GM18511 (cell line): Measurements from ENCODE around the gene TCF7L1.
"Not testable (repeated sequence)": the region's sequence is repeated elsewhere in the genome, so short reads cannot be mapped to it uniquely, and the experiment has no call there.

Experiments
- ATAC-seq: cut with Tn5 transposase; IDR thresholded peaks from one replicate; pipeline ENCODE4 v1.9.1; 2021; ENCODE audit warnings: mild to moderate bottlenecking, moderate library complexity; ENCODE audit not compliant: unreplicated experiment

The TCF7L1 gene

DNA sequence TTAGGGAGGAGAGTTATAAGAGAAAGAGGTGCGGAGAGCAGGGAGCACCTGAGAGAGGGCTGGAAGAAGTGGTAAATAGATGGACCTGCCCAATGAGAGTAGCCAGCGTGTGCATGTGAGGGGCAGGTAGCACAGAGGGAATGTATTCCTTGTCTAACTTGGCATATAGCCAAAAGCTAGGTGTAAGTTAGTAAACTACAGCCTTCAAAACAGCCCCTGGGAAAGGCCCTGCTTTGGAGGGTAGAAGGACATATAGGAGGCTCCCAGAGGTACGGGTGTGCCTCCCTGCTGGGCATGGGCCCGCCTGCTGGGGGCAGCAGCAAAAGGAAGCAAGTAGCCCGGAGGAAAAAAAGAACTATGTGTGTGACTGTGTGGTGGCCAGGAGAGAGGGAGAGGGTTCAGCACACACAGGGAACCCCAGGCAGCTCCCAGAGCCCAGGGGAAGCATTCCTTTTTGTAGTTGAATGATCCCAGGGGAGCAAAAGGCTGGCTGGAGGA, 48.0 kb downstream of the TCF7L1 start:
- ATAC-seq: no peak

DNA sequence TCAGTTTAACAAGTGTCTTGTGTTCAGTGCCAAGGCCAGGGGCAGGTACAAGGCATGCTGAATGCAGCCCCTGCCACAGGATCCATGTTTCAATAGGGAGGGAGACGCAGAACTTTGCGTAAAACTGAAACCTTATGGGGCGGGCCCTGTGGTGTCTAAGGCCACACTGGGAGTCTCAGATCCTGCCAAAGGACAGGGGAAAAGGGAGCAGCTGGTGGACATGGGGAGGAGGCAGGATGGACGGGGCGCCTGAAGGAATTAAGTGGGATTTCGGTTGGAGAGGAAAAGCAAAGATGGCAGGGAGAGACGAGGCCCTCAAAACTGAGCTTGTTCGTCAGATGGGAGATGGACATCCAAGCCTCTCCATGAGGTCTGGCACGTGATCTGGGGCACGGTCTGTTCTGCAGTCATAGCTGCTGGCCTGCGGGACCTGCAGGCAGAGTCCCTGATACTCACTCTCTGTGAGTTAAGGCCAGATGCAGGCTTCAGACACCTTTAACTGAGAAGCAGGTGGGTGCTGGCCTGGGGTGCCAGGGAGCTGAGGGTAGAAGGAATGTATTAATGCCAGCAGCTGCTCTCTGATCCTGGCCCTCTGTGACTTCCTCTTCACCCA, 48.8 kb downstream of the TCF7L1 start:
- no peak for ATAC-seq

DNA sequence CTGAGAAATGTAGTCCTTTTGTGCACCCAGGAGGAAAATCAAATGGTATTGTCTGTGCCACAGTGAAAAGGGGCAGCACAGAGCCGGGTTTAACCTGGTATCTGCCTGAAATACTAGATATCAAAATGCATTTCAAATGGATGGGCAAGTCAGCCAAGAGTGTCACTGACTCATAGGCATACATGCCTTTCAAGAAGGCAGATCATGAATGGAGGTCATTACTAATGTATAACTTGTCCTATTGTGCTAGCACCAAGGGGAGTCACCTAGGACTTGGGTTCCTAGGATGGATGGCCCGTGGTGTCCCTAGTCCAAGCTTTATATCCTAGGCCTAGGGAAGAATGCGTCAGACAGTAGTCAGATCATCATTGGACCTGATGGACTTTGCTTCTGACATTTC, 49.9 kb downstream of the TCF7L1 start:
- ATAC-seq: no peak

DNA sequence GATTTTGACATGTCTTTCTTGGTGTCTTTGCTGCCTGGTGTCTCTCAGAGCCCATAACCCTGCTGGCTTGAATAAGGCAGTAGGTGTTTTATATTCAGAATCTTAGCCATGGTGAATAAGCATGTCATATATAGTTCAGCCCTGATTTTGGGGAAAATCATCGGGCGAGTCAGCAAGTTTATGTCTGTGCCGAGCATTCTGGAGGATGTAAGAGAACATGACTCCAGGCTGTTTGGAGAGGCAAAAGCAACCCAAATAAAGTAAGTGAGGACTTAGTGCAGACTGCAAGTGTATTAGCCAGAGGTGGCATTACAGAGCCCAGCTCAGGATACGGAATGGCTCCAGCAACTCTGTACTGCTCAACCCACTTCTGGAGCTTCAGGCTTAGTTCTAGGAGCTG, 50.3 kb downstream of the TCF7L1 start:
- ATAC-seq: no peak

DNA sequence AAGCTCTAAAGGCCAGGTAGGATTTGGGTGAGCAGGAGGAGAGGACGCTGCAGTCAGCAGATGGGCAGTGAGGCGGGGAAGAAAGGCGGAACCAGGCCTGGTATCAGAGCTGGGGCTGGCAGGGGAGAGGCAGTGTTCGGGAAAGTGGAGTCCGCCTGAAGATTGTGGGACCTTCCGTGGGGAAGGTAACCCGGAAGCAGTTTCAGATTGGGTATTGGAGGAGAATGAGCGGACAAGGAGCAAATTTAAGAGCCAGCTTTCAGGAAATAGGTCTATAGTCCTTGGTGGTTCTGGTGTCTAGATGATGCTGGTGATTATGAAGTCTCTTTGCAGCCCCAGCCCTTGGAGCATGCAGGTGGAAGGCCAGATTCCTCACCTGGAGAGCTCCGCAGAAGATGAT, 51.0 kb downstream of the TCF7L1 start:
- no peak for ATAC-seq

DNA sequence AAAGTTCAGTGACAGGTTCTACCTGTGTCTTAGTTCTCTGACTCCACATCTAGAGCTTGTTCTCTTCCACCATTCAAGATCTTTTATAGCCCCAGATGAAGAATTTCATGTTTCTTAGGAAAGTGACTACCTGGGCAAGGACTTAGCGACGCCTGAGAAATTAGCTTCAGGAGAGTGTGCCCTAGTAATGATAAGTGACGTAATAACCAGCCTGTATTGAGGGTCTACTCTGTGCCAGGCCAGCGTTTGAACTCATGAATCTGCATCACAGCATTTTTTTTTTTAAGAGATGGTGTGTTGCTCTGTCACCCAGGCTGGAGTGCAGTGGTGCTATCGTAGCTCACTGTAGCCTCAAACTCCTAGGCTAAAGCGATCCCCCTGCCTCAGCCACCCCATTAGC, 51.8 kb downstream of the TCF7L1 start:
- no peak for ATAC-seq

DNA sequence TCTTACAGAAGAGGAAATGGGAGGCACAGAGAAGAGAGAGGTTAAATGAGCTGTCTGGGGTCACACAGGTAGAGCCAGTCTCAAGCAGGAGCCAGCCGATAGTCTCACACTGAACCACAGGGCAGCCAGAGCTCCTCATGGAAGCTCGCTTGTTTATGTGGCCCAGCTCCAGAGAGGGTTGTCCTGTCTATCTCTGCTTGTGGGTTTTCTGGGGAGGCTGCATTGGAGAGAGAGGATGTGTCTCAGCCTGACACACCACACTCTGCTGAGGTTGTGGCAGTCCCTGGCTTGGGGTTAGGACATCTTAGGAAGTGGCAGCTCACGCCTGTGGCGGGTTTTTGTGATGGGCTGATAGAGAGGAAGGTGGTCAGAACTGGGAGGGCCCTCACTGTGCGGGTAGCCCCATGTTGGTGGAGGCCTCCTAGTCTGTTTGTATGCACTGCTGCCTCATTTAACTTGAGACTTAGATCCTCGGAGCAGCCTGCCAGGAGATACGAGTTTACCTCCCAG, 52.3 kb downstream of the TCF7L1 start:
- no peak for ATAC-seq

DNA sequence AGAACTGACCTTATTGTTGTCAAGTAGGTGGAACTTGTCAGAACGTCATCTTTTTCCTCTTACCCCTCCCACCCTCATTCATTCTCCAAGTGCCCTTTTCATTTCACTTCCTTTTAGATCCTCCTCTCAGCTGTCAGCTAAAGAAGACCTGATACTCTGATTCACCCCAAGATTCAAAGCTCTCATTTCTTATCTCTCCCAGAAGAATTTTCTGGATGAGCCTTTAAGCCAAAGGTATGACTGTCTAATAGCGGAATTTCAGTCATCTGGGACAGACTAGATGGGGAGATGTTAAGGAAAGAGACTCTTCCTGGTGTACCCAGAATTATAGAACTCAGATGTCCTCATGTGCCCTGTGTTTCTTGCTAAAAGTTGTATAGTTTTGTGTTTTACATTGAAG, 53.9 kb downstream of the TCF7L1 start:
- ATAC-seq: no peak

DNA sequence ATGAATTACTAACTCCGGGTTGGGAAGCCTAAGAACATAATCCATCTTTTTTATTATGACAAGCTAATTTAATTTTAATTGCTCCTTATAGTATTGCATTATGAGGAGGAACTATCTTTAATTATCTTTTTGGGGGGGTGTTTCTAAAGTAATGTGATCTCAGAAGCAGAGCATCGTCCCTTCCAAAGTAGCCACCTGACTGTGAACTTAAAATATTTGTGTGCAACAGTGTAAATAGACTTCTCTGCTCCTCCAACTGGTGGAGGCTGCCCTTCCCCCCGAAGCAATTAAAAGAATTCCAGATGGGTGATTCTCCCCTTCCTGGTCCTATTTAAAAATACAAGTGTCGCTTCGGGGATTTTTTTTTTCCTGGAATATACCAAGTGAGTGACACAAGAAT, 55.7 kb downstream of the TCF7L1 start:
- no peak for ATAC-seq

DNA sequence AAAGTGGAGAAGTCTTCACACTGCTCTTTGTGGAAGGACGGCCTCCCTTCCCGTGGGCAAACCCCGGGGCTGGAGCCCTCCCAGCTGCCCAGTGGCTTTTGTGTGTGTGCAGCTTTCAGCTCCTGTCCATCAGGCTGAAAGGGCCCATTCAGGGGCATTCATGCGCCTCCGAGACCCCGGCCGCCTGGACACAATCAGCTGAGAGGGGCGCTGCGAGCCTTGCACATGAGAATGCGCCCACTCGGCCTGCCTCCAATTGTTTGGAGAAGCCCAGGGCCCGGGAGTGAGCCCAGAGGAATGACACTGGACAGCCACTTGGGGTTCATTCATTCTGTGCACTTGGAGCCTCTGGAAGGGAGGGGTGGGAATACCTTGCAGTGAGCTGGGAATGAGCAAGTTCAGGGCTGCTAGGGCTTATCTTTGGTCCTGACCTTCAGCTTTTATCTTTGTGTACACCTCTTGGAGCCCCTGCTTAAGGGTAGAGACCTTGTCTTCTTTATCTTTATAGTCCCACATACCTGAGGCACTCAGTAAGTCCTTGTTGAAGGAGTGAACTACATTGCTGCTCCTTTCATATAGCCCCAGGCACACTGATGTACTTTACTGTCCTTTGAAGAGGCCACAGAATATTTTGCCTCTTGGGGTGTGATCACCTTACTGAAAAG, 56.5 kb downstream of the TCF7L1 start:
- ATAC-seq: no peak

DNA sequence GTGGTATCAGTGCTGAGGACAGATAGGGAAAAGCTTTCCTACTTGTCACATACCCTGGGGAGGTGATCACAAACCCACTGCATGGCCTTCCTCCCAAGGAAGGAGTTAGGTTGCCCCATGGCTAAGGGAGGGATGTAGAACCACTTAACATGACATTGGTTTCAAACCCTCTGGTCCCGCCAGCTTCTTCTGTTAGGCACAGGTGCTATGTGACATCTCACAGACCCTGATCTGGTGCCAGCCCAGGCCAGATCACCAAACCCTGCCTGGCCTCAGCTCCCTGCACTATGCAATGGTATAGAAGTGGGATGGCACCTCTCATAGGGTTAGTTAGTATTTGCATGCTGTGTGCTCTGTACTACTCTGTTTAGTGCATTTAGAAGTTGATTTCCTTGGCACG, 58.0 kb downstream of the TCF7L1 start:
- ATAC-seq: no peak

DNA sequence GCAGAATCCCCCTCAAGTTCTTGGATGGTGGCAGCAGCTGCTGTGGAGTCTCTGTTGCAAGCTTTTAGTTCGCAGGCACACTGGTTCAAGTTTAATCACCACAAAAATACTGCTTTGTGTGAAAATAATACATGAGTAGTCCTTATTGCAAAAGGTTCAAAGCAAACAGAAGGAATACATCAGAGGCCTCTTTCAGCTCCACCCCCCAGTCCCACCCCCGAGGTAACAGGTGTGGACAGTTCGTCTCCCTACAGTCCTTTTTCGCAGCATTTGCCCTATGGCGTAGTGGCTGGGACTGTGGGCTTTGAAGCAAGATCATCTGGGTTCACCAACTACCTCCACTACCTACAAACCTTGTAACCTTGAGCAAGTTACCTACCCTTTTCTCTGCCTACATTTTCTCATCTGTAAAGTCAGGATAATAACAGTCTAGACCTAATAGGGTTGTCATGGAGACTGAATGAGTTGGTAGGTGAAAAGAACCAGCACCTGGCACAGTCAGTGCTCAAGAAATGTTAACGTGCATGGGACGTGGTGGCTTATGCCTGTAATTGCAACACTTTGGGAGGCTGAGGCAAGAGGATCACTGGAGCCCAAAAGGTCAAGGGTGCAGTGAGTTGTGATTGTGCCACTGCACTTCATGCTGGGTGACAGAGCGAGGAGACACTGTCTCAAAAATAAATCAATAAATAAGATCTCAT, 61.7 kb downstream of the TCF7L1 start:
- ATAC-seq: no peak

DNA sequence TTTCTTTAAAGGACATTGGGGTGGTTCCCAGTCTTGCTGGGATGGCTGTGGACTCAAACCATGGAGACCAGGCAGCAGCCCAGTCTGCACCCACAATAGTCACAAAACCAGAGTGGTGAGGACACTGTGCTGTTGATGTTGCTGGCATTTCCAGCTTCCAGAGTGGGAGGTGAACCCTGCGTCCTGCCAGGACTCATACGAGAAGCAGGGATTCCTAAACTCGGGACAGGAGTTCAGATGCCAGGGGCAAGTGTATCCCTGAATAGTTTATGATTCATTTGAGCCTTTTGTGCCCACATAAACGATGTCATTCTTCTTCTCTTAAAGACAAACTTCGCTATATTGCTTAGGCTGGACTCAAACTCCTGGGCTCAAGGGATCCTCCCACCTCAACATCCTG, 62.8 kb downstream of the TCF7L1 start:
- no peak for ATAC-seq

DNA sequence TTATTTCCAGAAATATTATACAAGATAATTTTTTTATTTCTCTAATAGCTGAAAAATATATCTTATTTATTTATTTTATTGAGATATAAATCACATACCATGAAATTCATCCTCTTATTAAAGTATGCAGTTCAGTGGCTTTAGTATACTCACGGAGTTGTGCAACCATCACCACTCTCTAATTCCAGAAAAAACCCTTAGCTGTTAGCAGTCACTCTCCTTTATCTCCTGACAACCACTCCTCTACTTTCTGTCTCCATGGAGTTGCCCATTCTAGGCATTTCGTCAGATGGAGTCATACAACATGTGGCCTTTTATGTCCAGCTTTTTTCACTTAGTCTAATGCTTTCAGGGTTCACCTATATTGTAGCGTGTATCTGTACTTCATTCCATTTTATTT, 66.5 kb downstream of the TCF7L1 start:
- ATAC-seq: no peak

DNA sequence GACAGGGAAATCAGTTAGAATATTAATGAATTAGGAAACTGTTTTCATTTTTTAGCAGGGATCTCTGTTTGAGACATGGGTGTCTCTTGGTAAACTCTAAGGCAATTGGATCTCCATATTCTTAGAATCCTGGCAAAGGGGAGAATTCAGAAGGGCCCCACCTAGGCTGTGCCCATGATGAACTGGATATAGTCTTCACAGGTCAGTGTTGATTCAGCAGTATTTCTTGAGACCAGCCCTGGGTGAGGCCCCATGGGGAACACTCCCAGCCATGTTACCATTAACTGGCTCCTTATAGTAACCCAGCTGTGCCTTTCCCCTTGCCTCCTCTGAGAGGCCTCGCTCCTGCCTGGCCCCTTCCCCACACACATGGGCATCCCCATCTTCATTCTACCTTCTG, 76.7 kb downstream of the TCF7L1 start:
- no peak for ATAC-seq

DNA sequence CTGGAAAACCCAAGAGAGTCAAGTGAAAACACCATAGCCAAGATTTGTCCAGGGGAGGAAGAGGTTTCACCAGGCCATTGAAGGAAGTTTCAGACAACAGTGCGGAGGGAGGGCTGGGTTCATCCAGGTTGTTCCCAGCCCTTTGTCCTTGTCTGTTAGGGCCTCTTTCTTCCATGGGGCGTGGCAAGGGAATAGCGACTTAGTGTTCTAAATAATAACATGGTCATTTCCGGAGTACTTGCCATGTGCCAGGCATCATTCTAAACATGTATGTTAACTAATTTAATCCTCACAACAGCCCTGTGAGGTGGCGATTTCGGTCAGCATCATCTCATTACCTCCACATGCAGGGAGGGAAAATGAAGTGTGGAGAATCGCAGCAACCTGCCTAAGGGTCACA, 77.3 kb downstream of the TCF7L1 start:
- no peak for ATAC-seq

DNA sequence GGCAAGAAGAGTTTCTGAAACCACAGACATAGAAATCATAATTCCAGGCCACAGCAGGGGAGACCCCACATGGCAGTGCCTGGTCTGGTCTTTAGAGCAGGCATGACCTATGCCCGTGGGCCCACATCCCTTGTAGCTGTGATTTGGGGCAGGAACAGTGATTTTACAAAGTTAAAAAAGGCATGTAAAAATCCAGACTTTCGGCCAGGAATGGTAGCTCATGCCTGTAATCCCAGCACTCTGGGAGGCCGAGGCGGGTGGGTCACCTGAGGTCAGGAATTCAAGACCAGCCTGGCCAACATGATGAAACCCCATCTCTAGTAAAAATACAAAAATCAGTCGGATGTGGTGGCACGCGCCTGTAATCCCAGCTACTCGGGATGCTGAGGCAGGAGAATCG, 78.4 kb downstream of the TCF7L1 start:
- ATAC-seq: not testable (repeated sequence)

DNA sequence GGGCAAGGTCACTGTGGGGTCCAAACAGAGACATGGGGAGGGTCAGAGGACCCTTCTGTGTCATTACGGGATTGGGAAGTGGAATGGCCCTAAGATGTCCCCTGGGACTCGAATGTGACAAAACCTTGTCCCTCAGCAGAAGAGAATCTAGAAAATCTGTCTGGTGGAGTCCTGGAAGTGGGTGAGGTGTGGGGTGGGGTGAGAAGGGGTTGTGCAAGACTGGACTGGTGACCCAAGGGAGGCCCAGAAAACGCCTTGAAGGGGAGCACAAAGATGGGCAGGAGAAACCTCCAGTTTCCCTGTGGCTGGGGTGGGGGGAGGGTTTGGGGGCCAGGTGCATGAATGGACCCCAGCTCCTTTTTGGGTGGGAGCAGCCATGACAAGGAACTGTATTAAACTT, 79.6 kb downstream of the TCF7L1 start:
- no peak for ATAC-seq

DNA sequence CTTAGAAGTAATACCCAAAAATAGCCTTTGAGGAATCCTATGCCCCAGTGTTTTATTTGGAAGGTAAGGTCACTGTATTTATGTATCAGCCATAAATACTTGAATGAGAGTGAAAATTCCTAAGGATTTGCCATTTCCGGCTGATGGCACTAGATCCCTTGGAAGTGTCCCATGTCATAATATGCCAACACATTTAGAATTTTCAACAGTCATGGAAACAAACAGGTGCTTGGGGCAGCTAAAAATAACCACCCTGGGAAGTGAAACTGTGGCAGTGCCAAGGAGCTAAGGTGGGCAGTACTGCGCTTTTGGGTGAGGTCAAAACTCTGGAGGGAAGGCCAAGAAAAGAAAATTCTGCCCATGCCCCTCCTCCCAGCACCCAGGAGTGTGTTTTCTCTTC, 80.2 kb downstream of the TCF7L1 start:
- no peak for ATAC-seq

DNA sequence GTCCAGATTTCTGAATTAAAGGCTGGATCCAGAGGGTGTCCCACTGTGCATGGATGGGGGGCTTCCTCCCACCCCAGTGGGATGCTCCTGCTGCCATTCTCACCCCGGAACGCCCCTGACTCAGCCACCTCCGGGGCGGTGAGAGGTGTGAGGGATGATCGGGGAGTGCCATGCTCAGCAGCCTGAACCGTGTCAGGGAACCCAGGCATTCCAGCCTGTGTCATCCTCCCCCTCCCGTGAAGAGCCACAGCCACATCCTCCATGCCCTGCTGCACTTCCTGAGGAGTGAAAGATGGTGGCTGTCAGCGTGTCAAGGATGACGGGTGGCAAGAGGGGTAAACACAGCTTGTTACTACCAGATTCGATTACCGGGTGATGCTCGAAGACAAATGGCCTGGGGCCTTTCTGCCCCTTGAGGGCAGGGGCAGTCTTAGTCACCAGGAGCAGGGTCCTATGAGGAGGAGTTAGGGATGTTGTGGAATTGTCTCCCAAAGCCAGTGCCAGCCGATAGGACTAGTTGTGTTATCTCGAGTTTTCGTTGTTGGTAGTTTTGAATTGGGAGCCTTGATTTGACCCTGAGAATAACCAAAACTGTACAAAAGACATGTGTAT, 80.8 kb downstream of the TCF7L1 start:
- no peak for ATAC-seq

DNA sequence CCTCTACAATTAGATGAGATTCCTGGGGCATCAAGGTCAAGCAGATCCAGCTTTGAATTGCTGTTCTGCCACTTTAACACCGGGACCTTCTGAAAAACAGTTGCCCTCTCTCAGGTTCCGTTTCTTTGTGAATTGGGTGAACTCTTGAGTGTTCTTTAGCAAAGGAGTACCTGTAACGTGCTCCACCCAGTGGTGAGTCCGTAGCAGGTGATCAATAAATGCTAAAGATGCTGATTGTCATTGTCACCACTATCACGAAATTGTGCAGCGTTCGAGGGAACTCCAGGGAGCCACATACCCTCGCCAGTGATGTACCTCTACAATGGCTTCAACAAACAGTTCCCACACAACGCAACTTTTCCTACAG, 81.9 kb downstream of the TCF7L1 start:
- no peak for ATAC-seq
